ENCODE data around the gene PLCD3.

Gene PLCD3

GRCh38 chr17:45117334-45117733 lies 15.0 kb downstream of the PLCD3 start:
- DNase-seq (ENCODE audit: low read depth), result no peak

GRCh38 chr17:45116434-45117016 lies 15.8 kb downstream of the PLCD3 start:
- DNase-seq (ENCODE audit: low read depth), result no peak

- no peak for DNase-seq (ENCODE audit: low read depth)
Observed at GRCh38 chr17:45115871-45116270, 16.4 kb downstream of the PLCD3 start.

GRCh38 chr17:45115015-45115625 lies 17.2 kb downstream of the PLCD3 start:
- no peak for DNase-seq (ENCODE audit: low read depth)

GRCh38 chr17:45114117-45114932 lies 18.0 kb downstream of the PLCD3 start:
- no peak for DNase-seq (ENCODE audit: low read depth)

DNA sequence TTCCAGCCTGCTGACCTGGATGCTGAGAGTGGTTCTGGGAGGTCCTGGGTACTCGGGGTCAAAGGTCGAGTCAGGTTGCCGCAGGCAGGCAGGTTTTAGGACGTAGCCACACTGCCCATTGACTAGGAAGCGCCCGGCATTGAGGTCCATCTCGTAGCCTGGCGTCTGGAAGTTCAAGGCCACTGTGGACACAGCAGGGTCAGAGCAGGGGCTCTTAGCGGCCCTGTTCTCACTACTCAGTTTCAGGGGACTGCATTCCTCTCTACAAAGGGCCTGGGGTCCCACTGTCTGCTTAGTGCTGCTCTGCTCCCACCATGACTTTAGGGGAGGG lies 18.9 kb downstream of the PLCD3 start:
- DNase-seq (ENCODE audit: low read depth), result no peak

- DNase-seq (ENCODE audit: low read depth), result no peak
Observed at GRCh38 chr17:45112559-45113423, 19.5 kb downstream of the PLCD3 start.

- no peak for DNase-seq (ENCODE audit: low read depth)
Observed at GRCh38 chr17:45111850-45112249, 20.5 kb downstream of the PLCD3 start.

GRCh38 chr17:45110676-45111611 lies 21.4 kb downstream of the PLCD3 start:
- DNase-seq (ENCODE audit: low read depth), result no peak

- no peak for DNase-seq (ENCODE audit: low read depth)
Observed at GRCh38 chr17:45108595-45109521, 23.5 kb downstream of the PLCD3 start.

GRCh38 chr17:45108051-45108450 lies 24.3 kb downstream of the PLCD3 start:
- no peak for DNase-seq (ENCODE audit: low read depth)

DNA sequence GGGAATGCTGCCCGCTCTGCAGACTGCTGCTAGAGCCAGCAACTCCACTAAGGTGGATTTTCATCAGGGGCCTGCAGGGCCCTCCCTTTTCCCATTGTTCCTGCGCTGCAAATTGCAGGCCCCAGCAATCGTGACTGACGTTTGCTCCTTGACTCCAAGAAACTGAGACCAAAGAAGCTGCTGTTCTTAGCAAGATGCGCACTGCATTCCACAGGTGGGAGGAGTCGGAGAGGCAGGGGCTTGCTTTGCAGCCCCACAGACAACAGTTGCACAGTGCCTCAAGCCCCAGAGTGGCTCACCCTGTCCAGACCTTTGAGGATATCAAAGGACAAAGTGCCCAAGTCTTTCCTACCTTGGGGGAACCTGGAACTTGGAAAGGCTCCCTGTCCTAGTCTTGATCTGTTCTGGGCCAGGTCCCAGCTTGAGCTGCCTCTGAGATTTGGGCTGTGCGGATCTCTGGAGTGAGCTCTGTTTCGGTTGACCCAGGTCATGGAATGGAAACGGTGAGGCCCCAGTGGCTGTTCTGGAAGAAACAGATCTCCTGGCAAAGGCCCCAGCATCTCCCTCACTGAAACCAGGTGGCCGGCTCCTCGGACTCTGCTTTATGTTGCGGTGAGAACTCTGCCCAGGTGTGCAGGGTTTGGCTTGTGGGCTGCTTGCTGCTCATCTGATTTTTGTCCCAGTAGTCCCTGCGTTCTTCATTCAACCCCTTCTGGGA lies 24.9 kb downstream of the PLCD3 start:
- no peak for DNase-seq (ENCODE audit: low read depth)

- no peak for DNase-seq (ENCODE audit: low read depth)
Observed at GRCh38 chr17:45106582-45106981, 25.7 kb downstream of the PLCD3 start.

- DNase-seq (ENCODE audit: low read depth), result no peak
Observed at GRCh38 chr17:45106096-45106495, 26.2 kb downstream of the PLCD3 start.

DNA sequence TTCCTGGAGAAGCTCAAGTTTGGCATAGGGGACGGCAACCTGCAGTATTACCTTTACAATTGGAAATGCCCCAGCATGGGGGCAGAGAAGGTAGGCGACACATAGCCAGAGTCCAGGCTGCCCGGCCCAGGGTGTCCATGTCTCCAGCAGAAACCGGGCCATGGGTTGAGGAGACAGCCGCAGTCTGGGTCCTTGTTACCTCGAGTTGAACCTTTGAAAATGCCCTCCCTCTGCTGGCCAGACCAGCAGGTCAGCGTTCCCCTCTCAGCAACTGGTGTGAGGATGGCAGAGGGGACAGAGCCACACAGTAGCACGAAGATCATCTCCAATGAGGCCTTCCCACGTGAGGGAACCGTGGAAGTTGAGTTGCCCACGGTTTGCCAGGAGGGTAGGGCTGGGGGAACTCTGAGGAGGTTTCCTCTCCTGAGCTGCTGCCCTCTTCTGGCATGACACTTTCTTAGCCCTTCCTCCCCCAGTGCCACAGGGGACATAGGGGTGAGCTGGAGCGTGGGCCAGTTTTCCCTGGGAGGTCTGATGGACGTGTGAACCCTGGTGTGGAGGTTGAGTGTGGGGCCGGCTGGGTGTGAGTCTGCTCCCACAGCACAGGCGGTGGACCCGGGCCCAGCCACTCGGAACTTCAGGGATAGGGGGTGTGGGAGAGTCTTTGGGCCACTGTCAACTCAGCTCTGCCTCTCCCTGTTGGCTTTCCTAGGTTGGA lies 27.2 kb downstream of the PLCD3 start:
- DNase-seq (ENCODE audit: low read depth), result no peak

DNA sequence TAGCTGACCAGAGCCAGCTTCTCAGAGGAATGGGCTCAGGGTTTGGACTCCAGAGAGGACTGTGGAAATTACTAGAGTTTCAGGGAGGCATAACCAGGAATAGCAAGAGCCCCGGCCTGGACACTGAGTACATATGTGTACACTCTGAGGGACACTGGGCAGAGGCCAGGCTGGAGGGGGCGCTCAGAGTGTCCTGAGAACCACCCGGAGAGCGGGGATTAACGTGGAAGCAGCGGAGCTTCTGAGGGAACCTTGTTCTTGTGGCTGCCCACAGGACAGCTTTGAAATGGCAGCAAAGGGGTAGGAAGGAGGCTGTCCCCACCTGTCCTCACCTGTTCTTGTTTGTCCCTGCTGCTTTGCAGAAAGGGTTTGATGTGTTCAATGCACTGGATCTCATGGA lies 27.8 kb downstream of the PLCD3 start:
- no peak for DNase-seq (ENCODE audit: low read depth)

DNA sequence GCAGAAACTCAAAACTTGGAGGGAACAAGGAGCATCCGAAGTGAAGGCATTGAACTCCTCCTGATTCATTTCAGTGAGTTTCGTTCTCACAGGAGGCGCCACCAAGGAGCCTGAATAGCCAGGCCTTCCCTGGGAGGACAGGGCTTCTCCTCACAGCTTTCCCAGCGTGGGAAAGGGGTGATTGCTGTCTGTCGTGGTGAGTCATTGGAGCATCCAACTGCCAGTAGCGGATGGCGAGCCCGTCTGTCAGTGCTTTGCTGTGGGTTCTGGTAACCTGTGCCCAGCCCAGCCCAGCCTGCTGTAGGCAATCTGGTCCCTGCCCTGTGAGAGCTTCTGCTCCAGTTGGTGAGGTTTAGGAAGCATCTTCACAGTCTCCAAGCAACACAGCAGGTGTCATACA lies 28.3 kb downstream of the PLCD3 start:
- DNase-seq (ENCODE audit: low read depth), result no peak

DNA sequence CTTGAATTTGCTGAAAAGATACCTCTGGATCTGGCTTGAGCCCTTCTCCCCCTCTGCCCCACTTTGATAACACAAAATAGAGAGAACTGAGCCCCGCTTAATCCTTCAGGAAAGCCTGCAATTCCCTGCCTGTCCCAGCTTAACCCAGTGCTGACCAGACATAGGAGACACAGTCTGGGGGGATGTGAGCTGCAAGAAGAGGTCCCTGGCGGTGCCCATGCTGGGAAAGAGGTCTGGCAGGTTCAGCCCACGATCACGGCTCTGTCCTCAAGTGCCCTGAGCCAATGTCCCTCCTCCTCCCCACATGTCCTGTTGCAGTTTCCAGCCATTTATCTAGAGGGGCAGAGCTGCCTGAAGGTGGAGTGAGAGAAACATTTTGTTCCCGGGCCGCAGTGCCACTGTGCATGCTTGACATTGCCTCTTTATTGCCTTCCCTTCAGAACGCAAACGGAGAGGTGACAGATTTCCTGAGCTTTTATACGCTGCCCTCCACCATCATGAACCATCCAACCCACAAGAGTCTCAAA lies 29.0 kb downstream of the PLCD3 start:
- DNase-seq (ENCODE audit: low read depth), result no peak

DNA sequence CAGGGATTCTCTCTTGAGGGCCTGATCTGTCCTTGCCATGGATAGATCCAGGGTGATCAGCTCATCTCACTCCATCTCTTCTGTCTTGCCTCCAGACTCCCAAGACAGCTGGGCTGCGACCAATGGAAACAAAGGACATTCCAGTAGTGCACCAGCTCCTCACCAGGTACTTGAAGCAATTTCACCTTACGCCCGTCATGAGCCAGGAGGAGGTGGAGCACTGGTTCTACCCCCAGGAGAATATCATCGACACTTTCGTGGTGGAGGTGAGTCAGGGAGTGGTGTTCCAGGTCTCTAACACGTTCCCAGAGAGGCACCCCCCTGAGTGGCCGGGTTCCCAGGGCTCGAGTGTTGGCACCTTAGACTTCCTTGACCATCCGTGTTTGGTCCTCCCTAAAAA lies 29.5 kb downstream of the PLCD3 start:
- DNase-seq (ENCODE audit: low read depth), result no peak

Data from fibroblast of the conjunctiva (primary cell).